RWPE2 (cell line): ENCODE measurements around the gene ZCCHC7.
"Not testable (repeated sequence)": the region's sequence is repeated elsewhere in the genome, so short reads cannot be mapped to it uniquely, and the experiment has no call there.

Experiments used
- ATAC-seq: fragments of 200-7000 bp; cut with Tn5 transposase; 3 replicates; pipeline ENCODE4 v1.9.1; 2021; ENCODE audit warnings: low read depth
- DNase-seq: peaks from one replicate; pipeline ENCODE4 v3.0.0-alpha.2; 2020; ENCODE audit warnings: low spot score
- H3K27ac ChIP-seq: fragments of 450-650 bp; 2 replicates; pipeline ENCODE4 v1.5.1; 2017; ENCODE audit warnings: mild to moderate bottlenecking; ENCODE audit not compliant: poor library complexity, severe bottlenecking
- H3K27me3 ChIP-seq: fragments of 250-450 bp; sonication (Bioruptor Pico); 2 replicates; pipeline ENCODE4 v1.5.1; 2021; ENCODE audit warnings: mild to moderate bottlenecking, moderate library complexity; ENCODE audit not compliant: insufficient read depth, poor library complexity, severe bottlenecking
- H3K36me3 ChIP-seq: fragments of 250-450 bp; sonication (Bioruptor Pico); 2 replicates; pipeline ENCODE4 v1.5.1; 2020; ENCODE audit warnings: low read depth, mild to moderate bottlenecking, moderate library complexity
- H3K4me1 ChIP-seq: fragments of 250-450 bp; sonication (Bioruptor Pico); 2 replicates; pipeline ENCODE4 v1.5.1; 2021; ENCODE audit warnings: mild to moderate bottlenecking, moderate library complexity; ENCODE audit not compliant: insufficient read depth, poor library complexity, severe bottlenecking
- H3K4me3 ChIP-seq: fragments of 250-450 bp; sonication (Bioruptor Pico); 2 replicates; pipeline ENCODE4 v1.5.1; 2021; ENCODE audit warnings: mild to moderate bottlenecking, moderate library complexity; ENCODE audit not compliant: severe bottlenecking
- H3K9me3 ChIP-seq: fragments of 250-450 bp; sonication (Bioruptor Pico); 2 replicates; pipeline ENCODE4 v1.5.1; 2021; ENCODE audit warnings: mild to moderate bottlenecking, moderate library complexity; ENCODE audit not compliant: severe bottlenecking
- TF ChIP-seq, protein P1 (sequence below): fragments of 450-650 bp; IDR thresholded peaks from one replicate; pipeline ENCODE4 v1.5.1; 2017; ENCODE audit warnings: mild to moderate bottlenecking, moderate library complexity; ENCODE audit not compliant: poor library complexity, severe bottlenecking

ZCCHC7 gene

DNA sequence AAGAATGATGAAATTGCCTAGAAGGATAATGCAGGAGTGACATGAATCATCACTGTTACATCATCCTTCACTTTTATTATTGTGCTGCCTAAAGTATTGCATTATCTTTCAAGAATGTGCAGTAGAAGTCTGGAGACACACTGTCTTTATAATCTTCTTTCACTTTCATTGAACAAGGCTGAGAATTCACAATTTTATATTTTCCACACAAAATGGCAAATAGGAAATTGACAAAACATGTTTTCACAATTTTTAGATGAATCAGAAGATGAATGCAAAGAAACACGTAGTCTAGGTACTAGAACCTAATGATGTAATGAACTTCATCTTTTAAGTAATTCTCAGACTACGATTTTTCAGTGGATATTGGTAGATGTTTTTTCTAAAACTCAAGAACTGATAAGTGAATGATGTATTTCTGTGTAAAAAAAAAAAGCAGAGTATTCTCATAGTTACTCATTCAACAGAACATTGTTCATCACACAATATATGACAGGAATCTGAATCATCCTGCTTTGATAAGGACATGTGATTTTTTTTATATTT lies 170.6 kb downstream of the ZCCHC7 start:
- Histone ChIP-seq H3K4me3 (peak overlapping the region; percentile 26), H3K36me3 (no peaks in the 10 kb centered on the region)
- no peak for DNase-seq

DNA sequence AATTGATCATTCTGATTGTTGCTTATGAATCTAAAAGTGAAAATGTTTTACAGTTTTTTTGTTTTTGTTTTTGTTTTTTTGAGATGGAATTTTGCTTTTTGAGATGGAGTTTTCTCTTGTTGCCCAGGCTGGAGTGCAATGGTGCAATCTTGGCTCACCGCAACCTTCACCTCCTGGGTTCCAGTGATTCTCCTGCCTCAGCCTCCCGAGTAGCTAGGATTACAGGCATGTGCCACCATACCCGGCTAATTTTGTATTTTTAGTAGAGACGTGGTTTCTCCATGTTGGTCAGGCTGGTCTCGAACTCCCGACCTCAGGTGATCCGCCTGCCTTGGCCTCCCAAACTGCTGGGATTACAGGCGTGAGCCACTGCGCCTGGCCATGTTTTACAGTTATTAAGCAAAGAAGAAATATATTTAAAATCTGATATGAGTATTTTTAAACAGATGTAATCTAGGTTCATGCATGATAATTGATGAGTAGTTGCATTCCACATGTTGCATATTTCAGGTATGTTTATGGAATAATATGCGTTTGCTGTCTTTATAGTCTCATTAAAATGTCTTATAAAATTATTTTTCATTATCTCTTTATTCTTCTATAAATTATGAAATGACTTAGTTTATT lies 171.4 kb downstream of the ZCCHC7 start:
- Histone ChIP-seq H3K4me1 (peaks cover 32% of the 10 kb centered on the region), H3K27ac (peak overlapping the region; percentile 89)
- not testable (repeated sequence) for H3K4me3 ChIP-seq, ATAC-seq, DNase-seq, H3K9me3 ChIP-seq, H3K36me3 ChIP-seq, H3K27me3 ChIP-seq

More for the DNA sequence above, 170.6 kb downstream of the ZCCHC7 start:
- Histone ChIP-seq H3K27me3 (no peaks in the 10 kb centered on the region), H3K4me1 (peaks cover 32% of the 10 kb centered on the region), H3K9me3 (no peaks in the 10 kb centered on the region), H3K27ac (peak overlapping the region; percentile 89)
- ATAC-seq, result peak; percentile 77
- TF ChIP-seq, protein P1, sequence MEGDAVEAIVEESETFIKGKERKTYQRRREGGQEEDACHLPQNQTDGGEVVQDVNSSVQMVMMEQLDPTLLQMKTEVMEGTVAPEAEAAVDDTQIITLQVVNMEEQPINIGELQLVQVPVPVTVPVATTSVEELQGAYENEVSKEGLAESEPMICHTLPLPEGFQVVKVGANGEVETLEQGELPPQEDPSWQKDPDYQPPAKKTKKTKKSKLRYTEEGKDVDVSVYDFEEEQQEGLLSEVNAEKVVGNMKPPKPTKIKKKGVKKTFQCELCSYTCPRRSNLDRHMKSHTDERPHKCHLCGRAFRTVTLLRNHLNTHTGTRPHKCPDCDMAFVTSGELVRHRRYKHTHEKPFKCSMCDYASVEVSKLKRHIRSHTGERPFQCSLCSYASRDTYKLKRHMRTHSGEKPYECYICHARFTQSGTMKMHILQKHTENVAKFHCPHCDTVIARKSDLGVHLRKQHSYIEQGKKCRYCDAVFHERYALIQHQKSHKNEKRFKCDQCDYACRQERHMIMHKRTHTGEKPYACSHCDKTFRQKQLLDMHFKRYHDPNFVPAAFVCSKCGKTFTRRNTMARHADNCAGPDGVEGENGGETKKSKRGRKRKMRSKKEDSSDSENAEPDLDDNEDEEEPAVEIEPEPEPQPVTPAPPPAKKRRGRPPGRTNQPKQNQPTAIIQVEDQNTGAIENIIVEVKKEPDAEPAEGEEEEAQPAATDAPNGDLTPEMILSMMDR, result no peak

GRCh38 chr9:37292896-37293295 lies 172.5 kb downstream of the ZCCHC7 start:
- H3K9me3 ChIP-seq, result no peaks in the 10 kb centered on the region
- DNase-seq (no peak), ATAC-seq (no peak)
- H3K27me3 ChIP-seq, result no peaks in the 10 kb centered on the region
- TF ChIP-seq, protein P1, result no peak
- no peak overlapping the region for H3K4me3 ChIP-seq
- H3K4me1 ChIP-seq, result peaks cover 32% of the 10 kb centered on the region
- H3K27ac ChIP-seq, result peak overlapping the region; percentile 6
- no peaks in the 10 kb centered on the region for H3K36me3 ChIP-seq

- no peaks in the 10 kb centered on the region for H3K27me3 ChIP-seq
- TF ChIP-seq, protein P1, result no peak
- no peak overlapping the region for H3K27ac ChIP-seq
- H3K9me3 ChIP-seq, result no peaks in the 10 kb centered on the region
- no peak overlapping the region for H3K4me3 ChIP-seq
- DNase-seq (no peak), ATAC-seq (peak; percentile 58; the same call in 1 of the 3 replicates)
- H3K36me3 ChIP-seq, result no peaks in the 10 kb centered on the region
- peaks cover 32% of the 10 kb centered on the region for H3K4me1 ChIP-seq
These were observed 173.5 kb downstream of the ZCCHC7 start for GRCh38 chr9:37293664-37294524.

GRCh38 chr9:37295178-37295577 lies 174.8 kb downstream of the ZCCHC7 start:
- Histone ChIP-seq H3K36me3 (no peaks in the 10 kb centered on the region), H3K4me1 (peaks cover 33% of the 10 kb centered on the region), H3K27ac (no peak overlapping the region), H3K4me3 (no peak overlapping the region), H3K9me3 (no peaks in the 10 kb centered on the region), H3K27me3 (no peaks in the 10 kb centered on the region)
- DNase-seq, result no peak
- ATAC-seq, result no peak
- TF ChIP-seq, protein P1, result no peak
